Right cardiac atrium (tissue), 5 donors: ENCODE measurements around the gene IL1R1. TPM values are rescaled to one million over a fixed set of nuclear protein-coding genes. Genes with fewer than 3 reads are reported as not detected.
A peak's percentile ranks its signal among the peaks of the same experiment; 100 is the strongest.

Experiments used
- ATAC-seq, 2 donors: fragments of 200-7000 bp; cut with Tn5 transposase; one replicate each; pipeline versions ENCODE4 v1.8.0 to v1.9.1; 2020; ENCODE audit warnings: moderate library complexity in 2 of 2, mild to moderate bottlenecking in 1 of 2
- DNase-seq, 3 donors: peaks; one replicate each; pipeline ENCODE4 v3.0.0-alpha.2; 2020
- H3K27ac ChIP-seq: one replicate; pipeline ENCODE4 v1.5.1; 2013; ENCODE audit warnings: mild to moderate bottlenecking, low read length, control low read depth, moderate library complexity
- H3K27me3 ChIP-seq: one replicate; pipeline ENCODE4 v1.6.1; 2013; ENCODE audit not compliant: control insufficient read depth, insufficient read depth
- H3K4me1 ChIP-seq: one replicate; pipeline ENCODE4 v1.6.1; 2013; ENCODE audit warnings: low read length; ENCODE audit not compliant: control insufficient read depth, insufficient read depth
- H3K4me3 ChIP-seq: one replicate; pipeline ENCODE4 v1.5.1; 2013; ENCODE audit warnings: low read length, control low read depth
- H3K9me3 ChIP-seq: one replicate; pipeline ENCODE4 v1.6.1; 2013; ENCODE audit warnings: low read length; ENCODE audit not compliant: control insufficient read depth
- WGBS: extraction: QIAGEN DNeasy Blood & Tissue Kit; methylation state at CpG from one replicate; pipeline ENCODE4 v1.1.7; 2013; 5-methylcytosine and 5-hydroxymethylcytosine counted together
- intact Hi-C, 4 donors: fragments of 100-400 bp; cut with DNase I; formaldehyde crosslinking; loops; one replicate each; pipeline versions ENCODE4 v1.11.0 to v1.14.0; 2022 to 2023
- polyA plus RNA-seq: library from polyadenylated mRNA; stranded (reverse); fragments of 200-250 nt; gene quantifications from one replicate; pipeline ENCODE4 v1.2.3, GENCODE V29; 2013
- total RNA-seq, 4 donors: library from RNA; stranded (reverse); fragmentation: NEBNext Ultra II Directional; extraction: Animal tissue kit (Norgen Biotek cat#: 25700); gene quantifications; one replicate each; pipeline ENCODE4 v1.2.1, GENCODE V29; 2021
- donor health status: healthy with polysubstance abuse.
- donor health status: DM: no; HTN: yes; CAD: no.
- donor health status: DM: no; HTN: no; CAD: no.
- donor health status: DM: no; HTN: yes; CAD: no; lungs with severe emphysema.
- donor health status: DM: yes; HTN: yes; CAD: no.

The IL1R1 gene
- total and polyA plus RNA-seq, 5 donors, result 32.2 to 111 (median 54.8) TPM

DNA sequence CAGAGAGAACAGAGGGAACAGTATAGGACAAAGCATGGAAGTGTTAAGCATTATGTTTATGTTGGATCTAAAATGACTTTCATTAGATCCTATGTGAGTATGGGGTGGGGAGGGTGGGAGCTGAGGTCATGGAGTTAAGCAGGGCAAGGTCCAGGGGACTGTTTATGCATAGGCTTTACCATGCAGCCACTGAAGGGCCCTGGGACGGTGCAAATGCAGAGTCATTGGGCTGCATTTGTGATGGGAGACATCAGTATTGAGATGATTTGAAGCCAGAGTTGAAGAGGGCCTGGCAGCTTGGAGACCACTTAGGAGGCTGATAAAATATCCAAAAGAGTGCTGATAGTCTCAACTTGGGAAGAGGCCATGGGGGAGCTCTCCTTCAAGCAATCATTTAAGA lies 66.9 kb downstream of the IL1R1 start:
- no peak for DNase-seq
- Histone ChIP-seq H3K4me1 (no peaks in the 10 kb centered on the region), H3K27me3 (no peaks in the 10 kb centered on the region), H3K4me3 (no peak overlapping the region), H3K9me3 (no peaks in the 10 kb centered on the region), H3K27ac (no peak overlapping the region)
- no peak for ATAC-seq
- 0% methylated on average over 1 of the region's 1 CpG for WGBS
- intact Hi-C loops, result no loop called here

DNA sequence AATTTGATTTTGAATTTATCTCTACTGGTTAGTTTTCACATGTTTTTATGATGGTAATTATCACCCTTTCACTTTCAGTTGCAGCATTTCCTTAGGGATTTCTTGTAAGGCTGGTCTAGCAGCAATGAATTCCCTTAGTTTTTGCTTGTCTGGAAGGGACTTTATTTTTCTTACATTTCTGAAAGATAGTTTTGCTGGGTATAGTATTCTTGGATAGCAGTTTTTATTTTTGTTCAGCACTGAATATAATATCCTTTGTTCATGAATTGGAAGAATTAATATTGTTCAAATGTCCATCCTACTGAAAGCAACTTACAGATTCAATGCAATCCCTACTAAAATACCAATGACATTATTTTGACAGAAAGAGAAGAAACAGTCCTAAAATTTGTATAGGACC lies 74.5 kb downstream of the IL1R1 start:
- Histone ChIP-seq H3K4me3 (no peak overlapping the region), H3K4me1 (no peaks in the 10 kb centered on the region), H3K27ac (no peak overlapping the region), H3K9me3 (peaks cover 2% of the 10 kb centered on the region), H3K27me3 (no peaks in the 10 kb centered on the region)
- DNase-seq (no peak), ATAC-seq (no peak)
- intact Hi-C loops, result no loop called here

- H3K27me3 ChIP-seq, result no peaks in the 10 kb centered on the region
- no peak overlapping the region for H3K4me3 ChIP-seq
- DNase-seq, result no peak
- intact Hi-C loops, result no loop called here
- WGBS, result 71% methylated on average over 8 of the region's 8 CpGs
- no peaks in the 10 kb centered on the region for H3K9me3 ChIP-seq
- no peak for ATAC-seq
- H3K27ac ChIP-seq, result no peak overlapping the region
- H3K4me1 ChIP-seq, result peaks cover 2% of the 10 kb centered on the region
These were observed 82.5 kb downstream of the IL1R1 start for GRCh38 chr2:102224824-102225739.

DNA sequence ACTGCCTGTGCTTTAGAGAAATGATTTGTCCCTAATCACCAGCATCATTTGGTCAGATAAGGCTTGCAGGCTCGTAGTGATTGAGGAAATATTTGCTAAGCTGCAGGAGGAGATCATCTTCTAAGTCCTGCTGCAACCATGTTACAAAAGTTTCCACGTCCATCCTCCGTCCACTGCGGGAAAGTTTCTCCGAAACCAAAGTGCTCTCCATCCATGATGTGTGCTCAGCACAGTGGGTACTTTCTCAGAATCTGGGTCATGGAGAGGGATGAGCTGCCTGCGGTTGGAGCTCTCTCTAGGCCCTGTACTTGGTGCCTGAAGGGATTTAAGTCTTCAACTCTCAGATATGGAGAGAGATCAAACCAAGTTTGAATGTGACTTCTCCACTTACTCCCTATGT lies 83.6 kb downstream of the IL1R1 start:
- no peaks in the 10 kb centered on the region for H3K9me3 ChIP-seq
- intact Hi-C loops, result no loop called here
- H3K27ac ChIP-seq, result peak overlapping the region; percentile 23
- 93% methylated on average over 6 of the region's 6 CpGs for WGBS
- no peaks in the 10 kb centered on the region for H3K27me3 ChIP-seq
- H3K4me3 ChIP-seq, result no peak overlapping the region
- ATAC-seq (no peak), DNase-seq (no peak)
- H3K4me1 ChIP-seq, result peaks cover 2% of the 10 kb centered on the region

DNA sequence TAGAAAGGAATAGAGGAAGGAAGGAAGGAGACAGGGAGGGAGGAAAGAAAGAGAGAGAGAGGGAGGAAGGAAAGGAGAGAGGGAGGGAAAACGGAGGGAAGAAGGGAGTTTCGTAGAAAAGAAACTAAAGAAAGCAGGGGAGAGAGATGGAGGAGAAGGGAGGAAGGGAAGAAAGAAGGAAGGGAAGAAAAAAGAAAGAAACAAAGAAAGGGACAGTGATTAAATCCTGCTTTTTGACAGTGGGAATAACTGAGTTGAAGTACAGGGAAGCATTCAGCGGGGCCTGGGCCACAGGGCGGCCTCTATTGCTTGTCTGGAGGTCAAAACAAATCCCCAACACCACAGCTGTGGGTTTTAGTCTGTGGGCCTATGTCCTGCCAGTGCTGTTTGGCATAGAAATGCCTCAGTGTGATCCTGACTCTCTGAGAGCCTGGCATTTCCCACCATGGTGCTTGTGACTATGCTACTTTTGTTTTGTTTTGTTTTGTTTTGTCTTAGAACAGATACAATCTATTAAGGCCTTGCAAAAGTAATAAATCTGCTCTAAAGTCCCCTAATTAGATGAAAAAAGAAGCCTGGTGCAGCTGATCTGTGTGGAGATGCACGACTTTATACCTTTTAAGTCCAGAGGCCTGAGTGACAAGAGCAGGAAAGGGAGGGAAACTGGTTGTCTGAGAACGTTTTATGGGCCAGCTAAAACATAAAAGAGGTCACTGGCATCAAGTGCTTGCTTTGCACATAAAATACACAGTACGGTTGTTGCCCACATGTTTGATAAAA lies 84.3 kb downstream of the IL1R1 start:
- Histone ChIP-seq H3K4me3 (no peak overlapping the region), H3K27me3 (no peaks in the 10 kb centered on the region), H3K27ac (peak overlapping the region; percentile 90), H3K9me3 (no peaks in the 10 kb centered on the region), H3K4me1 (peaks cover 2% of the 10 kb centered on the region)
- DNase-seq (no peak), ATAC-seq (peak; percentile 13 to 45)
- intact Hi-C loops, result no loop called here
- 57% methylated on average over 7 of the region's 7 CpGs for WGBS

GRCh38 chr2:102229141-102229769 lies 86.7 kb downstream of the IL1R1 start:
- Histone ChIP-seq H3K27me3 (no peaks in the 10 kb centered on the region), H3K4me3 (no peak overlapping the region), H3K9me3 (no peaks in the 10 kb centered on the region), H3K27ac (peak overlapping the region; percentile 30), H3K4me1 (peaks cover 2% of the 10 kb centered on the region)
- 80% methylated on average over 6 of the region's 6 CpGs for WGBS
- intact Hi-C loops, result no loop called here
- no peak for DNase-seq
- ATAC-seq, result no peak

Other genes starting within 250 kb of the IL1R1 start
- gene IL1R2, start 150.8 kb upstream of the IL1R1 start, total RNA-seq, result 1 to 10 TPM in 3 of 4 donors, not detected in 1; 3.0 to 4.3 (median 3.9) TPM
- 1.9 TPM for gene IL1R2, start 150.8 kb upstream of the IL1R1 start, polyA plus RNA-seq
- under 1 TPM; 0.14 to 0.46 (median 0.36) TPM for gene IL1RL2, start 44.3 kb downstream of the IL1R1 start, total RNA-seq
- 0.07 TPM for gene IL1RL2, start 44.3 kb downstream of the IL1R1 start, polyA plus RNA-seq
- gene IL1RL1, start 168.8 kb downstream of the IL1R1 start, total RNA-seq, result 10 to 100 TPM in 1 of 4 donors, 1 to 10 TPM in 3; 1.5 to 28.8 (median 3.9) TPM
- gene IL1RL1, start 168.8 kb downstream of the IL1R1 start, polyA plus RNA-seq, result 5.7 TPM
- 1 to 10 TPM; 2.7 to 8.1 (median 4.0) TPM for gene IL18R1, start 213.1 kb downstream of the IL1R1 start, total RNA-seq
- 2.2 TPM for gene IL18R1, start 213.1 kb downstream of the IL1R1 start, polyA plus RNA-seq